Breast epithelium (tissue), 3 donors: ENCODE results near the gene FSD1.

ENCODE experiments used
- POLR2AphosphoS5 ChIP-seq, 3 donors: sonication (generic); formaldehyde crosslinking; IDR thresholded peaks; one replicate each; pipeline ENCODE4 v1.6.1; 2017; ENCODE audit warnings: antibody characterized with exemption in 3 of 3
- TF ChIP-seq, protein P1 (sequence below), 3 donors: fragments of 450-650 bp; IDR thresholded peaks; one replicate each; pipeline ENCODE4 v1.5.1; 2016 to 2017; ENCODE audit warnings: antibody characterized with exemption in 3 of 3, mild to moderate bottlenecking in 3 of 3, moderate library complexity in 3 of 3

DNA sequence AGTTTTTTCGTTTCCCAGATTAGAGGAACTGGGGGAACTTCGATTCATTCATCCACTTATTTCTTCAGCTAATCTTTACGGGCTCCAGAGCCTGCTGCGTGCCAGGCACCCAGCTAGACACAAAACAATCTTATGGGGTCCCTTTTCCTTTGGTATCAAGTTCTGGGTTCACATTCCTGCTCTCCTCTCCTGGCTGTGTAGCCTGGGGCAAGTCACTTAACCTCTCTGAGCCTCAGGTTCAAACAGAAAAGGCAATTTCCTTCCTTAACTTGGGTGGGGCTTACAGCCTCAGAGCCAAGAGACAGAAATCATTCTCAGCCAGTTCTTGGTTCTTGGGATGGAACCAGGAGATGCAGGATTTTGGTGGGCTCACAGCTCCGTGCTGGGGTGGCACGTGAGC is 19.4 kb upstream of the FSD1 start:
- TF ChIP-seq, protein P1, sequence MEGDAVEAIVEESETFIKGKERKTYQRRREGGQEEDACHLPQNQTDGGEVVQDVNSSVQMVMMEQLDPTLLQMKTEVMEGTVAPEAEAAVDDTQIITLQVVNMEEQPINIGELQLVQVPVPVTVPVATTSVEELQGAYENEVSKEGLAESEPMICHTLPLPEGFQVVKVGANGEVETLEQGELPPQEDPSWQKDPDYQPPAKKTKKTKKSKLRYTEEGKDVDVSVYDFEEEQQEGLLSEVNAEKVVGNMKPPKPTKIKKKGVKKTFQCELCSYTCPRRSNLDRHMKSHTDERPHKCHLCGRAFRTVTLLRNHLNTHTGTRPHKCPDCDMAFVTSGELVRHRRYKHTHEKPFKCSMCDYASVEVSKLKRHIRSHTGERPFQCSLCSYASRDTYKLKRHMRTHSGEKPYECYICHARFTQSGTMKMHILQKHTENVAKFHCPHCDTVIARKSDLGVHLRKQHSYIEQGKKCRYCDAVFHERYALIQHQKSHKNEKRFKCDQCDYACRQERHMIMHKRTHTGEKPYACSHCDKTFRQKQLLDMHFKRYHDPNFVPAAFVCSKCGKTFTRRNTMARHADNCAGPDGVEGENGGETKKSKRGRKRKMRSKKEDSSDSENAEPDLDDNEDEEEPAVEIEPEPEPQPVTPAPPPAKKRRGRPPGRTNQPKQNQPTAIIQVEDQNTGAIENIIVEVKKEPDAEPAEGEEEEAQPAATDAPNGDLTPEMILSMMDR (IDR thresholded peaks at IDR 0.05): no peak
- no peak for TF ChIP-seq POLR2AphosphoS5 (IDR thresholded peaks at IDR 0.05)
